Fibroblast of lung (primary cell): ENCODE data around the gene FRMPD3.

Source experiments
- CTCF ChIP-seq, 2 donors: IDR thresholded peaks in 1 of 2; conservative IDR thresholded peaks in 1 of 2; 1 replicate in 1 of 2; 2 replicates in 1 of 2; pipeline ENCODE4 v1.5.1; 2011 to 2012; ENCODE audit warnings: low read length in 2 of 2, control low read depth in 1 of 2, inconsistent platforms in 1 of 2, low read depth in 1 of 2, mild to moderate bottlenecking in 1 of 2
- EZH2 ChIP-seq: IDR thresholded peaks from 2 replicates; pipeline ENCODE4 v1.5.1; 2012; ENCODE audit warnings: low read length, control low read depth, mild to moderate bottlenecking; ENCODE audit errors: missing control alignments

GRCh38 chrX:107448998-107449835 is at the start of gene FRMPD3:
- no peak for TF ChIP-seq EZH2
- TF ChIP-seq CTCF (conservative IDR thresholded peaks at IDR 0.05 in 1 of 2, IDR thresholded peaks at IDR 0.05 in 1 of 2; ENCODE audit: low read depth in 1 of 2, low read length in 2 of 2) = no peak
